A673 (cell line): ENCODE results near the gene HOXC13. TPM values are rescaled to one million over a fixed set of nuclear protein-coding genes. Genes with fewer than 3 reads are reported as not detected.

Experiments
- BruUV-seq: library from RNA; stranded (reverse); fragments of 400-500 nt; replicated peaks from 2 replicates; lab custom pipeline; 2021; lab: Mats Ljungman, UMichigan
- CTCF ChIA-PET: fragments of 300-600 bp; sonication (Branson Sonifier 250); formaldehyde crosslinking; loops from one replicate; lab custom pipeline; 2022; ENCODE audit warnings: antibody characterized with exemption; lab: Charles Lee
- POLR2A ChIA-PET: fragments of 300-600 bp; sonication (Branson Sonifier 250); formaldehyde crosslinking; loops from one replicate; lab custom pipeline; 2022; ENCODE audit warnings: antibody characterized with exemption; ENCODE audit not compliant: low non-redundant PET; lab: Charles Lee
- DNase-seq: peaks from one replicate; pipeline ENCODE4 v3.0.0-alpha.2; 2015; ENCODE audit warnings: low spot score
- H3K27ac ChIP-seq: fragments of 200-600 bp; sonication (generic); 2 replicates; pipeline ENCODE4 v1.5.1; 2016; ENCODE audit warnings: mixed run types, low read depth, mild to moderate bottlenecking, mixed read lengths, antibody characterized with exemption, low read length; ENCODE audit not compliant: poor library complexity, severe bottlenecking
- H3K27me3 ChIP-seq: fragments of 200-600 bp; sonication (generic); replicated peaks from 2 replicates; pipeline ENCODE4 v1.6.1; 2017; ENCODE audit warnings: mixed run types, low read depth, mild to moderate bottlenecking, mixed read lengths, antibody characterized with exemption, low read length; ENCODE audit not compliant: insufficient read depth, poor library complexity
- H3K36me3 ChIP-seq: fragments of 200-600 bp; sonication (generic); 2 replicates; pipeline ENCODE4 v1.6.1; 2016; ENCODE audit warnings: mixed run types, mild to moderate bottlenecking, mixed read lengths, antibody characterized with exemption, low read length; ENCODE audit not compliant: insufficient read depth, poor library complexity, severe bottlenecking
- H3K4me1 ChIP-seq: fragments of 200-600 bp; sonication (generic); 2 replicates; pipeline ENCODE4 v1.6.1; 2017; ENCODE audit warnings: mixed run types, mild to moderate bottlenecking, mixed read lengths, antibody characterized with exemption, low read length; ENCODE audit not compliant: insufficient read depth, poor library complexity, severe bottlenecking
- H3K4me3 ChIP-seq: fragments of 200-600 bp; sonication (generic); 2 replicates; pipeline ENCODE4 v1.5.1; 2016; ENCODE audit warnings: low read depth, mixed run types, mild to moderate bottlenecking, mixed read lengths, low read length; ENCODE audit not compliant: poor library complexity, severe bottlenecking
- H3K9me3 ChIP-seq: fragments of 200-600 bp; sonication (generic); 2 replicates; pipeline ENCODE4 v1.6.1; 2016; ENCODE audit warnings: mixed run types, low read depth, mild to moderate bottlenecking, mixed read lengths, antibody characterized with exemption, low read length; ENCODE audit not compliant: poor library complexity, severe bottlenecking
- CTCF ChIP-seq: fragments of 300-800, 200-600 bp; sonication (generic); conservative IDR thresholded peaks from 2 replicates; pipeline ENCODE4 v1.5.1; 2017; ENCODE audit warnings: low read depth, mild to moderate bottlenecking, antibody characterized with exemption, low read length, moderate library complexity, mixed read lengths
- EZH2 ChIP-seq: fragments of 200-600 bp; sonication (generic); IDR thresholded peaks from 2 replicates; pipeline ENCODE4 v1.6.1; 2017; ENCODE audit warnings: borderline replicate concordance, low read depth, mild to moderate bottlenecking, mixed read lengths, antibody characterized with exemption, low read length; ENCODE audit not compliant: poor library complexity, severe bottlenecking
- intact Hi-C: fragments of 100-400 bp; cut with micrococcal nuclease; formaldehyde crosslinking; loops from one replicate; pipeline ENCODE4 v1.10.0; 2022; ENCODE audit not compliant: unreplicated experiment
- microRNA-seq: library from miRNA; unstranded; fragments of <30 nt; microRNA quantifications from one replicate; pipeline ENCODE4 v1.2.0, GENCODE V29; 2021
- total RNA-seq: library from RNA; stranded (reverse); gene quantifications from 2 replicates; pipeline ENCODE4 v1.2.3, GENCODE V29; 2021

HOXC13 gene
- total RNA-seq, 1 experiment from 2014 or later: 10.1 TPM

GRCh38 chr12:53995002-53995377 lies 56.4 kb downstream of the HOXC13 start:
- Histone ChIP-seq H3K36me3 (no peaks in the 10 kb centered on the region), H3K27ac (peak overlapping the region; percentile 98), H3K4me1 (peaks cover 81% of the 10 kb centered on the region), H3K4me3 (peak overlapping the region; percentile 70), H3K27me3 (no peaks in the 10 kb centered on the region), H3K9me3 (no peaks in the 10 kb centered on the region)
- intact Hi-C loops: no loop called here
- no peak for DNase-seq
- BruUV-seq: TSS peak; percentile 49
- TF ChIP-seq CTCF (no peak), EZH2 (no peak)
- CTCF ChIA-PET: interaction anchor here (1.1 to 1.5 kb wide), 2 partner anchors 10 to 213 kb away, joined by 3 to 8 read pairs; partner anchors contain the start of gene HOXC10
- POLR2A ChIA-PET: no interaction called here

- TF ChIP-seq CTCF (no peak), EZH2 (no peak)
- no TSS peak for BruUV-seq
- Histone ChIP-seq H3K4me3 (peak overlapping the region; percentile 70), H3K27me3 (no peaks in the 10 kb centered on the region), H3K27ac (peak overlapping the region; percentile 98), H3K4me1 (peaks cover 75% of the 10 kb centered on the region), H3K36me3 (no peaks in the 10 kb centered on the region), H3K9me3 (no peaks in the 10 kb centered on the region)
- ChIA-PET POLR2A (no interaction called here), CTCF (interaction anchor here (0.6 to 1.9 kb wide), 5 partner anchors 10 to 212 kb away, joined by 3 to 12 read pairs (median 5); partner anchors contain the start of gene HOXC10)
- DNase-seq: peak; percentile 82
- intact Hi-C loops: no loop called here
These were observed 57.0 kb downstream of the HOXC13 start for GRCh38 chr12:53995378-53996239.

Small RNA genes lying within 50 kb of the gene (microRNA-seq; reads per million reads assigned to microRNA genes)
- gene MIR196A2: 1,062 reads per million, percentile 81 among the genes with 10 or more reads in this experiment

Other genes with a start within 250 kb of the HOXC13 start
- gene CALCOCO1, start 211.4 kb upstream of the HOXC13 start, total RNA-seq: 16.8 and 34.0 TPM in 2 replicates
- gene CISTR, start 186.9 kb upstream of the HOXC13 start, total RNA-seq: not detected in 2 replicates
- 4.6 and 6.1 TPM in 2 replicates for gene HOXC12, start 16.1 kb downstream of the HOXC13 start, total RNA-seq
- gene HOXC11, start 34.3 kb downstream of the HOXC13 start, total RNA-seq: 5.7 and 7.0 TPM in 2 replicates
- gene HOTAIR, start 36.1 kb downstream of the HOXC13 start, total RNA-seq: 5.4 and 5.5 TPM in 2 replicates
- gene HOXC10, start 46.3 kb downstream of the HOXC13 start, total RNA-seq: 27.8 and 30.4 TPM in 2 replicates
- gene HOXC9, start 61.3 kb downstream of the HOXC13 start, total RNA-seq: 21.1 and 22.3 TPM in 2 replicates
- gene HOXC8, start 70.2 kb downstream of the HOXC13 start, total RNA-seq: 10.9 and 11.1 TPM in 2 replicates
- 20.8 and 22.3 TPM in 2 replicates for gene HOXC6, start 89.6 kb downstream of the HOXC13 start, total RNA-seq
- gene HOXC5, start 94.2 kb downstream of the HOXC13 start, total RNA-seq: 1.6 and 1.9 TPM in 2 replicates
- 9.6 and 9.8 TPM in 2 replicates for gene HOXC4, start 115.0 kb downstream of the HOXC13 start, total RNA-seq